Breast epithelium (tissue), 4 donors: ENCODE measurements around the gene SAMD14. TPM values are rescaled to one million over a fixed set of nuclear protein-coding genes. Genes with fewer than 3 reads are reported as not detected.
A peak's percentile ranks its signal among the peaks of the same experiment; 100 is the strongest.

ENCODE experiments used
- DNase-seq, 2 donors: peaks; one replicate each; pipeline ENCODE4 v3.0.0-alpha.2; 2019; ENCODE audit warnings: low spot score in 2 of 2
- H3K27ac ChIP-seq, 2 donors: fragments of 200-600 bp; sonication (generic) in 1 of 2; one replicate each; pipeline ENCODE4 v1.5.1; 2016 to 2019; ENCODE audit warnings: mild to moderate bottlenecking in 1 of 2
- H3K27me3 ChIP-seq, 2 donors: fragments of 200-600 bp; sonication (generic) in 1 of 2; one replicate each; pipeline versions ENCODE4 v1.5.1 to v1.6.0; 2017 to 2019; ENCODE audit warnings: control low read depth in 1 of 2, mild to moderate bottlenecking in 1 of 2
- H3K36me3 ChIP-seq: fragments of 200-600 bp; one replicate; pipeline ENCODE4 v1.5.1; 2019
- H3K4me1 ChIP-seq, 2 donors: fragments of 200-600 bp; sonication (generic); one replicate each; pipeline ENCODE4 v1.5.1; 2016 to 2019; ENCODE audit warnings: control low read depth in 1 of 2
- H3K4me3 ChIP-seq, 3 donors: fragments of 200-600 bp; sonication (generic); 1 replicate in 2 of 3; 2 replicates in 1 of 3; pipeline ENCODE4 v1.5.1; 2016 to 2019; ENCODE audit warnings: mild to moderate bottlenecking in 3 of 3, moderate library complexity in 2 of 3
- H3K9me3 ChIP-seq, 2 donors: fragments of 200-600 bp; sonication (generic) in 1 of 2; one replicate each; pipeline ENCODE4 v1.5.1; 2016 to 2019; ENCODE audit warnings: control low read depth in 1 of 2
- POLR2A ChIP-seq: fragments of 450-650 bp; IDR thresholded peaks from one replicate; pipeline ENCODE4 v1.6.1; 2016; ENCODE audit warnings: antibody characterized with exemption, mild to moderate bottlenecking, moderate library complexity
- POLR2AphosphoS5 ChIP-seq, 3 donors: sonication (generic); formaldehyde crosslinking; IDR thresholded peaks; one replicate each; pipeline ENCODE4 v1.6.1; 2017; ENCODE audit warnings: antibody characterized with exemption in 3 of 3
- intact Hi-C: fragments of 100-400 bp; cut with DNase I; formaldehyde crosslinking; loops from one replicate; pipeline ENCODE4 v1.15.1; 2023; ENCODE audit warnings: low total_unique reads
- total RNA-seq, 3 donors: library from RNA; depleted of rRNA; stranded (reverse); fragments of >200 nt; gene quantifications; one replicate each; pipeline ENCODE4 v1.1.0, GENCODE V29; 2016
- TF ChIP-seq, protein P1 (sequence below), 3 donors: fragments of 450-650 bp; IDR thresholded peaks; one replicate each; pipeline ENCODE4 v1.5.1; 2016 to 2017; ENCODE audit warnings: antibody characterized with exemption in 3 of 3, mild to moderate bottlenecking in 3 of 3, moderate library complexity in 3 of 3

Gene SAMD14
- total RNA-seq, 3 donors from 2014 or later = 0.16 to 0.98 TPM; not detected in 1

DNA sequence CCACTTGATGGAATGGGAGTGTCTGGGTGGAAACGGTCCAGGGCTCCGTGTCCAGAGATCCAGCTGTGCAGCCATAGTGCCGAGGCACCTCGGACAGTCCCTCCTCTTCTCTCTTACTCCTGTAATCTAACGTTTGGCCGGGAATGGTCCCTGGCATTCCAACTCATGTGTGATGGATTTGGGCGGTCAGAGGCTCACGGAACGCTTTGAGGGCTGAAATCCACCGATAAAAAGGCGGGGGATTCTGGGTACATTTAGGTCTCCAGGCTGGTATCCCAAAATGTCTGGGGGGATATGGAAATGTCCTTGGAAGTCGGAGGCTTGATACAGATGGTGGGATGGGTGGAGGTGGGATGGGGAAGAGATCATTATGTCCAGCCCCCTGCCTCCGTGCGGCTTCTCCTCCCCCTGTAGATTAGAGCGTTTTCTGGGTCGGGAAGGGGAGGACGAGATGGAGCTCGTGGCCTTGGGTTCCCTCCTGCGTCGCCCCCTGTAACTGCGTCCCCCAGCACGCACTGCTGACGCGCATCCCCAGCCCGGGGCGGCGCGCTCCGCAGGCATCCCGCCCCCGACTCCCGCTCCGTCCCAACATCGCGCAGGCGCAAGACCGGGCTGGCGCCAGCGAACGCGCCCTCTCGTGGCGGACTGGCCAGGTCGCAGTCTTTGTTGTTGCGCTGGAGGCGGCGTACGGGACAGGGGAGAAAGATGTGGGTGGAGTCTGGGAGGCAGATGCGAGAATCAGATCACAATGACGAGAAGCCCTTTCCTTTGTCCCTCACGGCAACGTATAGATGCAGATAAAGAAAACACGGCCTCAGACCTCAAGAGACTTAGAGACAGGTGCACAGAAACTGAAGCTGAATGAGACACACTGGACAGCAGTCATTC is 31.3 kb upstream of the SAMD14 start:
- peaks cover 0 to 7% of the 10 kb centered on the region in 2 donors for H3K4me1 ChIP-seq
- H3K27ac ChIP-seq = peak overlapping the region; percentile 53 to 71
- H3K4me3 ChIP-seq = peak overlapping the region; percentile 43 to 69 (median 58)
- peak; percentile 87 to 91 for DNase-seq
- H3K27me3 ChIP-seq = no peaks in the 10 kb centered on the region
- TF ChIP-seq, protein P1, sequence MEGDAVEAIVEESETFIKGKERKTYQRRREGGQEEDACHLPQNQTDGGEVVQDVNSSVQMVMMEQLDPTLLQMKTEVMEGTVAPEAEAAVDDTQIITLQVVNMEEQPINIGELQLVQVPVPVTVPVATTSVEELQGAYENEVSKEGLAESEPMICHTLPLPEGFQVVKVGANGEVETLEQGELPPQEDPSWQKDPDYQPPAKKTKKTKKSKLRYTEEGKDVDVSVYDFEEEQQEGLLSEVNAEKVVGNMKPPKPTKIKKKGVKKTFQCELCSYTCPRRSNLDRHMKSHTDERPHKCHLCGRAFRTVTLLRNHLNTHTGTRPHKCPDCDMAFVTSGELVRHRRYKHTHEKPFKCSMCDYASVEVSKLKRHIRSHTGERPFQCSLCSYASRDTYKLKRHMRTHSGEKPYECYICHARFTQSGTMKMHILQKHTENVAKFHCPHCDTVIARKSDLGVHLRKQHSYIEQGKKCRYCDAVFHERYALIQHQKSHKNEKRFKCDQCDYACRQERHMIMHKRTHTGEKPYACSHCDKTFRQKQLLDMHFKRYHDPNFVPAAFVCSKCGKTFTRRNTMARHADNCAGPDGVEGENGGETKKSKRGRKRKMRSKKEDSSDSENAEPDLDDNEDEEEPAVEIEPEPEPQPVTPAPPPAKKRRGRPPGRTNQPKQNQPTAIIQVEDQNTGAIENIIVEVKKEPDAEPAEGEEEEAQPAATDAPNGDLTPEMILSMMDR (IDR thresholded peaks at IDR 0.05) = peak; percentile 93 to 95 (median 94)
- TF ChIP-seq POLR2A (no peak), POLR2AphosphoS5 (IDR thresholded peaks at IDR 0.05) (peak; percentile 33 to 61 (median 44))
- no peaks in the 10 kb centered on the region for H3K9me3 ChIP-seq
- H3K36me3 ChIP-seq = no peaks in the 10 kb centered on the region
- intact Hi-C loops = no loop called here

DNA sequence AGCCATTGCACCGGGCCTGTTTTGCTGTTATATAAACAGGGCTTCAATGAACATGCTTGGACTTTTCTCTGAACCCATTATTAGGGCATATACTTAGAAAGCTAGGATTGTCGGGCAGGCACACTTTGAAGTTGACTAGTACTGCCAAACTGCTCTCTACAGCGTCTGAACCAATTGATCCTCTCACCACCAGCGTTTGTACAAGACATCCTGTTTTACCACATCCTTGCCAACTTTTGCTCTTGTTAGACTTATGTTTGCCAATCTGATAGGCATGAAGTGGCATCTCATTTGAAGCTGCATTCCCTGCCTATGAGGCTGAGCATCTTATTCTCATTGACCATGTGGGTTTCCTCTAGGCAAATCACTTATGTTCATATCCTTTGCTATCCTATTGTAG is 27.9 kb upstream of the SAMD14 start:
- peaks cover 0 to 23% of the 10 kb centered on the region in 2 donors for H3K4me1 ChIP-seq
- DNase-seq = no peak
- TF ChIP-seq, protein P1 (IDR thresholded peaks at IDR 0.05) = no peak
- TF ChIP-seq POLR2AphosphoS5 (IDR thresholded peaks at IDR 0.05) = no peak
- TF ChIP-seq POLR2A = no peak
- H3K27me3 ChIP-seq = no peaks in the 10 kb centered on the region
- H3K36me3 ChIP-seq = no peaks in the 10 kb centered on the region
- no peak overlapping the region for H3K4me3 ChIP-seq
- H3K9me3 ChIP-seq = no peaks in the 10 kb centered on the region
- H3K27ac ChIP-seq = no peak overlapping the region
- intact Hi-C loops = no loop called here

DNA sequence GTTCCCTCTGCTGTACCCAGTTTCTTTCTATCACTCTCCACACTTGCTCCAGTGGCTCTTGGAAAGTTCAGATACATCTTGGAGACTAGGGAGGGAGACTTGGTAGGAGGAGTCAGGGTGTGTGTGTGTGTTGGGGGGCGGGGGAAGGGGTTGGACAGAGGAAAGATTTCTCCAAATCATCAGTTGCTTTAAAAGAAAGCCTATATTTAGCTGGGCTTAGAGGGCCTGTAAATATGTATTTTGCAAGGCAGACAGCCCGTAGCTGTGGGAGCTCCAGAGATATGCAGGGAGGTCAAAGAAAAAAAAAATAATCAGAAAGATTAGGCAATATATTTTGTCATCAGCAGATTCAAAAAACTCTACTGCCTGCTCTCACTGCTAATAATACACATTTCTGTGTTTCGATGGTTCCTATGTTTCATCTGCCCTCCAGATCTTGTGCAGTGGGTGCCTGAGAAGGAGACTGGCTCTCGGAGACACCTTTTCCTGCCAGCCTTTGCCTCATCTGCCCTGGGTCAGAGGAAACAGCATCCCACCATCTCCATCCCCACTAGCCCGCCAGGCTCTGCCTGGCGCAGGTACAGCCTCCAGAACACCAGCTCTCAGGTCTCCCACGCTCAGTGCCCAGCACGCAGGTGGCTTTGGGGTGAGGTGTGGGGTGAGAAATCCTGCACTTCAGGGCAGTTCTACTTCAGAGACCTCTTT is 25.3 kb upstream of the SAMD14 start:
- Histone ChIP-seq H3K27ac (peak overlapping the region; percentile 88 to 94), H3K4me3 (no peak overlapping the region), H3K36me3 (no peaks in the 10 kb centered on the region), H3K9me3 (no peaks in the 10 kb centered on the region), H3K27me3 (no peaks in the 10 kb centered on the region), H3K4me1 (peaks cover 7 to 28% of the 10 kb centered on the region in 2 donors)
- TF ChIP-seq POLR2AphosphoS5 (IDR thresholded peaks at IDR 0.05) = no peak
- no peak for TF ChIP-seq POLR2A
- TF ChIP-seq, protein P1 (IDR thresholded peaks at IDR 0.05) = no peak
- DNase-seq = no peak
- intact Hi-C loops = no loop called here

DNA sequence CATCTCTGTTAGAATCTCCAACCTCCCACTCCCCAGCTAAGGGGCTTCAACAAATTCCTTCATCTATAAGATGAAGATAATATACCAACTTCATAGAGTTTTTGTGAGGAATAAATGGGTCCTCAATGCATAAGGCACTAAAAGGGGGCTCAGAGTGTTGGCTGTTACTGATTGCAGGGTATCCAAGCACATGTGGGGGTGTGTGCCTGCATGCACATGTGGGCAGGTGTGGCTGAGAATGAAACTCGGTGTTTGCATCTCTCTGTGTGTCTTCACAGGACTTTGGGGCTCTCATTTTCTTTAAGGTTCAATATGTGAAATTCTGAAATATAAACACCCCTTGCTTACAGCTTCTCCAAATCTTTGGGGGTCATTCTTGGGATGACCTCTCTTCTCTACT is 24.6 kb upstream of the SAMD14 start:
- Histone ChIP-seq H3K27me3 (no peaks in the 10 kb centered on the region), H3K36me3 (no peaks in the 10 kb centered on the region), H3K4me1 (peaks cover 7 to 28% of the 10 kb centered on the region in 2 donors), H3K27ac (peak overlapping the region; percentile 88 to 94), H3K4me3 (no peak overlapping the region), H3K9me3 (no peaks in the 10 kb centered on the region)
- DNase-seq = no peak
- TF ChIP-seq POLR2A = no peak
- TF ChIP-seq, protein P1 (IDR thresholded peaks at IDR 0.05) = no peak
- no peak for TF ChIP-seq POLR2AphosphoS5 (IDR thresholded peaks at IDR 0.05)
- intact Hi-C loops = no loop called here
